Activated T-cell treated with anti-CD3 and anti-CD28 coated beads, Interleukin-2, amount 50 U/mL, for 4 hours (primary cell): ENCODE data around the gene JOSD2. TPM values are rescaled to one million over a fixed set of nuclear protein-coding genes. Genes with fewer than 3 reads are reported as not detected.

Source experiments
- ATAC-seq, 2 donors: fragments of 200-7000 bp; cut with Tn5 transposase; one replicate each; pipeline ENCODE4 v1.10.0; 2021
- DNase-seq: peaks from one replicate; pipeline ENCODE4 v3.0.0-alpha.2; 2020
- H3K27me3 Mint-ChIP-seq: one replicate; pipeline ENCODE4 v1.8.0; 2021; ENCODE audit warnings: low read depth, mixed read lengths
- H3K36me3 Mint-ChIP-seq: one replicate; pipeline ENCODE4 v1.8.0; 2022; ENCODE audit warnings: mixed read lengths; ENCODE audit not compliant: insufficient read depth
- H3K4me1 Mint-ChIP-seq: one replicate; pipeline ENCODE4 v1.8.0; 2021; ENCODE audit warnings: low read depth, mixed read lengths
- H3K4me3 Mint-ChIP-seq: one replicate; pipeline ENCODE4 v1.8.0; 2021; ENCODE audit warnings: mild to moderate bottlenecking, moderate library complexity, mixed read lengths
- H3K9me3 Mint-ChIP-seq: one replicate; pipeline ENCODE4 v1.8.0; 2021; ENCODE audit warnings: mixed read lengths
- total RNA-seq, 3 donors: library from RNA; stranded (reverse); gene quantifications; one replicate each; pipeline ENCODE4 v1.2.1, GENCODE V29; 2021

Gene JOSD2
- total RNA-seq, 3 donors from 2014 or later: 51.7 to 59.4 (median 55.6) TPM

GRCh38 chr19:50498219-50499056 lies 12.6 kb downstream of the JOSD2 start:
- Mint-ChIP-seq H3K4me3 (no peak overlapping the region), H3K27me3 (no peaks in the 10 kb centered on the region), H3K36me3 (no peaks in the 10 kb centered on the region), H3K9me3 (no peaks in the 10 kb centered on the region), H3K4me1 (no peaks in the 10 kb centered on the region)
- DNase-seq (no peak), ATAC-seq (no peak)

GRCh38 chr19:50497022-50497405 lies 14.0 kb downstream of the JOSD2 start:
- no peaks in the 10 kb centered on the region for H3K27me3 Mint-ChIP-seq
- H3K4me1 Mint-ChIP-seq: peaks cover 5% of the 10 kb centered on the region
- ATAC-seq (no peak), DNase-seq (no peak)
- no peak overlapping the region for H3K4me3 Mint-ChIP-seq
- H3K36me3 Mint-ChIP-seq: no peaks in the 10 kb centered on the region
- H3K9me3 Mint-ChIP-seq: no peaks in the 10 kb centered on the region

GRCh38 chr19:50496189-50497021 lies 14.6 kb downstream of the JOSD2 start:
- H3K4me3 Mint-ChIP-seq: no peak overlapping the region
- no peak for DNase-seq
- H3K9me3 Mint-ChIP-seq: no peaks in the 10 kb centered on the region
- no peaks in the 10 kb centered on the region for H3K36me3 Mint-ChIP-seq
- no peaks in the 10 kb centered on the region for H3K27me3 Mint-ChIP-seq
- ATAC-seq: no peak
- H3K4me1 Mint-ChIP-seq: peaks cover 11% of the 10 kb centered on the region

- peaks cover 18% of the 10 kb centered on the region for H3K4me1 Mint-ChIP-seq
- DNase-seq (no peak), ATAC-seq (no peak)
- no peaks in the 10 kb centered on the region for H3K9me3 Mint-ChIP-seq
- no peaks in the 10 kb centered on the region for H3K36me3 Mint-ChIP-seq
- no peak overlapping the region for H3K4me3 Mint-ChIP-seq
- no peaks in the 10 kb centered on the region for H3K27me3 Mint-ChIP-seq
Observed at GRCh38 chr19:50495020-50495531, 15.9 kb downstream of the JOSD2 start.

GRCh38 chr19:50494186-50495019 lies 16.6 kb downstream of the JOSD2 start:
- H3K9me3 Mint-ChIP-seq: no peaks in the 10 kb centered on the region
- no peaks in the 10 kb centered on the region for H3K36me3 Mint-ChIP-seq
- ATAC-seq (no peak), DNase-seq (no peak)
- no peaks in the 10 kb centered on the region for H3K27me3 Mint-ChIP-seq
- no peak overlapping the region for H3K4me3 Mint-ChIP-seq
- peaks cover 18% of the 10 kb centered on the region for H3K4me1 Mint-ChIP-seq

- ATAC-seq (no peak), DNase-seq (no peak)
- H3K9me3 Mint-ChIP-seq: no peaks in the 10 kb centered on the region
- peaks cover 18% of the 10 kb centered on the region for H3K4me1 Mint-ChIP-seq
- no peaks in the 10 kb centered on the region for H3K36me3 Mint-ChIP-seq
- no peak overlapping the region for H3K4me3 Mint-ChIP-seq
- H3K27me3 Mint-ChIP-seq: no peaks in the 10 kb centered on the region
Observed at GRCh38 chr19:50493171-50493570, 17.8 kb downstream of the JOSD2 start.

GRCh38 chr19:50492303-50493052 lies 18.5 kb downstream of the JOSD2 start:
- Mint-ChIP-seq H3K4me3 (peak overlapping the region; percentile 56), H3K27me3 (no peaks in the 10 kb centered on the region)
- DNase-seq: no peak

GRCh38 chr19:50490991-50491472 lies 20.0 kb downstream of the JOSD2 start:
- Mint-ChIP-seq H3K9me3 (no peaks in the 10 kb centered on the region), H3K4me1 (peaks cover 19% of the 10 kb centered on the region), H3K36me3 (peaks cover 3% of the 10 kb centered on the region), H3K4me3 (no peak overlapping the region), H3K27me3 (no peaks in the 10 kb centered on the region)
- ATAC-seq (no peak), DNase-seq (no peak)

More at GRCh38 chr19:50492303-50493052, 18.5 kb downstream of the JOSD2 start:
- peaks cover 19% of the 10 kb centered on the region for H3K4me1 Mint-ChIP-seq
- no peaks in the 10 kb centered on the region for H3K9me3 Mint-ChIP-seq
- H3K36me3 Mint-ChIP-seq: no peaks in the 10 kb centered on the region
- peak; percentile 92 to 95 for ATAC-seq

- ATAC-seq: no peak
- no peak for DNase-seq
- Mint-ChIP-seq H3K36me3 (peaks cover 4% of the 10 kb centered on the region), H3K4me3 (no peak overlapping the region), H3K27me3 (no peaks in the 10 kb centered on the region), H3K4me1 (peaks cover 19% of the 10 kb centered on the region), H3K9me3 (no peaks in the 10 kb centered on the region)
Observed at GRCh38 chr19:50490411-50490811, 20.6 kb downstream of the JOSD2 start.

- peaks cover 9% of the 10 kb centered on the region for H3K36me3 Mint-ChIP-seq
- no peak for ATAC-seq
- H3K4me1 Mint-ChIP-seq: peaks cover 19% of the 10 kb centered on the region
- no peaks in the 10 kb centered on the region for H3K27me3 Mint-ChIP-seq
- no peak for DNase-seq
- no peaks in the 10 kb centered on the region for H3K9me3 Mint-ChIP-seq
- no peak overlapping the region for H3K4me3 Mint-ChIP-seq
Observed at GRCh38 chr19:50489461-50490011, 21.5 kb downstream of the JOSD2 start.

GRCh38 chr19:50488389-50489194 lies 22.4 kb downstream of the JOSD2 start:
- Mint-ChIP-seq H3K4me3 (no peak overlapping the region), H3K36me3 (peaks cover 10% of the 10 kb centered on the region), H3K4me1 (peaks cover 19% of the 10 kb centered on the region), H3K9me3 (no peaks in the 10 kb centered on the region), H3K27me3 (no peaks in the 10 kb centered on the region)
- ATAC-seq (no peak), DNase-seq (no peak)

GRCh38 chr19:50486823-50487515 lies 24.0 kb downstream of the JOSD2 start:
- peak; percentile 38 to 65 for ATAC-seq
- Mint-ChIP-seq H3K36me3 (peaks cover 16% of the 10 kb centered on the region), H3K27me3 (no peaks in the 10 kb centered on the region), H3K9me3 (no peaks in the 10 kb centered on the region), H3K4me1 (peaks cover 14% of the 10 kb centered on the region), H3K4me3 (no peak overlapping the region)
- DNase-seq: peak; percentile 26
